Keratinocyte (primary cell): Measurements from ENCODE around the gene H2AZ2. TPM values are rescaled to one million over a fixed set of nuclear protein-coding genes. Genes with fewer than 3 reads are reported as not detected.

ENCODE experiments used
- DNase-seq: peaks from one replicate; pipeline ENCODE4 v3.0.0-alpha.2; 2011; ENCODE audit warnings: low read depth, missing footprints, low spot score
- FAIRE-seq: peaks from 2 replicates; lab custom pipeline; 2011; peaks lifted over from hg19 to GRCh38; lab: Jason Lieb, UNC
- H2AFZ ChIP-seq: 2 replicates; pipeline ENCODE4 v1.6.0; 2012; ENCODE audit warnings: low read length, control low read depth, inconsistent platforms; ENCODE audit not compliant: control insufficient read depth
- H3K27ac ChIP-seq: 2 replicates; pipeline ENCODE4 v1.5.1; 2011; ENCODE audit warnings: low read length; ENCODE audit not compliant: control insufficient read depth, insufficient read depth
- H3K27me3 ChIP-seq: 3 replicates; pipeline ENCODE4 v1.6.0; 2011; ENCODE audit warnings: low read length; ENCODE audit not compliant: control insufficient read depth, insufficient read depth; ENCODE audit errors: extremely low read depth
- H3K36me3 ChIP-seq, 2 experiments: 2 replicates in 1 of 2; 3 replicates in 1 of 2; pipeline ENCODE4 v1.5.1; 2011; ENCODE audit warnings: low read length in 2 of 2, mild to moderate bottlenecking in 1 of 2; ENCODE audit not compliant: control insufficient read depth in 2 of 2, insufficient read depth in 2 of 2; ENCODE audit errors: extremely low read depth in 1 of 2
- H3K4me1 ChIP-seq: 3 replicates; pipeline ENCODE4 v1.5.1; 2011; ENCODE audit warnings: low read length; ENCODE audit not compliant: control insufficient read depth, insufficient read depth; ENCODE audit errors: extremely low read depth
- H3K4me2 ChIP-seq: 3 replicates; pipeline ENCODE4 v1.6.0; 2011; ENCODE audit warnings: low read depth, low read length; ENCODE audit not compliant: control insufficient read depth, insufficient read depth; ENCODE audit errors: extremely low read depth
- H3K4me3 ChIP-seq, 3 experiments: fragments of 200-600 bp in 1 of 3; sonication (generic) in 1 of 3; 2 replicates in 2 of 3; 3 replicates in 1 of 3; pipeline ENCODE4 v1.5.1; 2011 to 2016; ENCODE audit warnings: low read length in 3 of 3, mild to moderate bottlenecking in 3 of 3, control low read depth in 2 of 3, inconsistent platforms in 1 of 3, low read depth in 1 of 3, mixed read lengths in 1 of 3, mixed run types in 1 of 3, moderate library complexity in 1 of 3; ENCODE audit not compliant: control insufficient read depth in 2 of 3, insufficient read depth in 2 of 3; ENCODE audit errors: extremely low read depth in 1 of 3
- H3K79me2 ChIP-seq: 2 replicates; pipeline ENCODE4 v1.6.0; 2012; ENCODE audit warnings: low read length; ENCODE audit not compliant: control insufficient read depth, insufficient read depth
- H3K9ac ChIP-seq: 3 replicates; pipeline ENCODE4 v1.6.0; 2011; ENCODE audit warnings: low read length; ENCODE audit not compliant: control insufficient read depth, insufficient read depth; ENCODE audit errors: extremely low read depth
- H3K9me1 ChIP-seq: 3 replicates; pipeline ENCODE4 v1.6.0; 2011; ENCODE audit warnings: low read length; ENCODE audit not compliant: control insufficient read depth, insufficient read depth; ENCODE audit errors: extremely low read depth
- H3K9me3 ChIP-seq: 2 replicates; pipeline ENCODE4 v1.5.1; 2012; ENCODE audit warnings: low read depth, low read length; ENCODE audit not compliant: control insufficient read depth
- H4K20me1 ChIP-seq: 3 replicates; pipeline ENCODE4 v1.6.0; 2011; ENCODE audit warnings: low read length; ENCODE audit not compliant: control insufficient read depth, insufficient read depth; ENCODE audit errors: extremely low read depth
- CTCF ChIP-seq, 3 experiments: IDR thresholded peaks in 1 of 3; conservative IDR thresholded peaks in 1 of 3; optimal IDR thresholded peaks in 1 of 3; 2 replicates in 2 of 3; 3 replicates in 1 of 3; pipeline versions ENCODE3 to v1.5.1; 2011; ENCODE audit warnings: low read length in 3 of 3, mild to moderate bottlenecking in 3 of 3, moderate library complexity in 2 of 3, control low read depth in 1 of 3, inconsistent platforms in 1 of 3; ENCODE audit not compliant: insufficient read depth in 2 of 3; ENCODE audit errors: extremely low read depth in 1 of 3
- EZH2 ChIP-seq: IDR thresholded peaks from one replicate; pipeline ENCODE4 v1.6.1; 2012; ENCODE audit warnings: inconsistent platforms, mild to moderate bottlenecking, low read length, moderate library complexity
- dilution Hi-C: fragments of 300-500 bp; cut with MboI; formaldehyde crosslinking; loops from one replicate; pipeline ENCODE4 v1.7.0; 2020; ENCODE audit warnings: low sequenced_read_pairs; ENCODE audit not compliant: extremely low pct_ligation_motif_present
- polyA plus RNA-seq, 5 experiments: library from polyadenylated mRNA; depleted of rRNA in 3 of 5; stranded (reverse) in 3 of 5; stranded (forward) in 1 of 5; unstranded in 1 of 5; fragments of >200 nt; gene quantifications; 1 replicate in 1 of 5; 2 replicates in 3 of 5; 3 replicates in 1 of 5; pipeline versions ENCODE4 v1.2.1 to v1.2.3, GENCODE V29; 2011 to 2012; ENCODE audit warnings: missing spikeins in 2 of 5, low read depth in 1 of 5, low replicate concordance in 1 of 5

H2AZ2 gene
- polyA plus RNA-seq, 1 donor (not counting 4 experiments of a cell fraction or from before 2014, with no cell fraction given), result 131 TPM

DNA sequence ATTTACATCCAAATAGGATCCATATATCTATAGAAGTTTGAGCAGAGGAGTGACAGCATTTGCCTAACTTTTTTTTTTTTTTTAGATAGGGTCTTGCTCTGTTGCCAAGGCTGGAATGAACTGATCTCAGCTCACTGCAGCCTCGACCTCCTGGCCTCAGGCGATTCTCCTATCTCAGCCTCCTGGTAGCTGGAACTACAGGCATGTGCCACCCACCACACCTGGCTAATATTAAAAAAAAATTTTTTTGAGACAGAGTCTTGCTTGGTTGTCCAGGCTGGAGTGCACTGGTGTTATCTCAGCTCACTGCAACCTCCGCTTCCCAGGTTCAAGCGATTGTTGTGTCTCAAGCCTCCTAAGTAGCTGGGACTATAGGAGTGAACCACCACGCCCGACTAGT is 36.3 kb downstream of the H2AZ2 start:
- Histone ChIP-seq H4K20me1 (no peaks in the 10 kb centered on the region), H3K4me1 (peaks cover 3% of the 10 kb centered on the region), H3K27me3 (no peaks in the 10 kb centered on the region), H3K4me3 (no peak overlapping the region), H3K9ac (no peak overlapping the region), H3K36me3 (no peaks in the 10 kb centered on the region), H3K4me2 (no peak overlapping the region), H3K9me1 (no peaks in the 10 kb centered on the region), H3K27ac (no peak overlapping the region), H2AFZ (no peak overlapping the region), H3K9me3 (no peaks in the 10 kb centered on the region), H3K79me2 (no peaks in the 10 kb centered on the region)
- no peak for TF ChIP-seq EZH2
- TF ChIP-seq CTCF (optimal IDR thresholded peaks at IDR 0.05 in 1 of 3, IDR thresholded peaks at IDR 0.05 in 1 of 3, conservative IDR thresholded peaks at IDR 0.05 in 1 of 3; ENCODE audit: extremely low read depth in 1 of 3, insufficient read depth in 2 of 3, low read length in 3 of 3), result no peak
- FAIRE-seq (no peak), DNase-seq (no peak)
- dilution Hi-C loops, result no loop called here

DNA sequence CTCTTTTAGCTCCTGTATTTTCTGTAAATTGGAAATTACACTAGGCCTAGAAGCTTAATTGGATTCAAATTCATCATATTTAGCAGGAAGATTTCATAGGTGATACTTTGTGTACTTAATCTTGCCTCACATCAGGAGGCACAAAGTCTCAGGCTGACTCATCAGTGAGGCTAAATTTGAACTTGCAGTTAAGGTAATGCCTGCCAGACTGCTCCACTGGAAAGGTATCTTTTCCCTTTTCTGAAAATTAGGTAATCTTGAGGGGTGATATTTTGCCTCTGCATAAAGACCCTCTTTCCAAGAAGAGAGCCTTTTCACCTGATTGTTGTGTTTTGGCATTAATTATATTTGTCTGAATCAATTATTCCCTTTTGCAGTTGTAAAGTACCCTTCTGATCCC is 36.8 kb downstream of the H2AZ2 start:
- TF ChIP-seq CTCF (optimal IDR thresholded peaks at IDR 0.05 in 1 of 3, IDR thresholded peaks at IDR 0.05 in 1 of 3, conservative IDR thresholded peaks at IDR 0.05 in 1 of 3; ENCODE audit: extremely low read depth in 1 of 3, insufficient read depth in 2 of 3, low read length in 3 of 3), result no peak
- TF ChIP-seq EZH2, result no peak
- Histone ChIP-seq H3K27ac (no peak overlapping the region), H3K4me2 (no peak overlapping the region), H3K4me1 (peaks cover 3% of the 10 kb centered on the region), H4K20me1 (no peaks in the 10 kb centered on the region), H3K4me3 (no peak overlapping the region), H2AFZ (no peak overlapping the region), H3K9ac (no peak overlapping the region), H3K27me3 (no peaks in the 10 kb centered on the region), H3K9me1 (no peaks in the 10 kb centered on the region), H3K36me3 (no peaks in the 10 kb centered on the region), H3K9me3 (no peaks in the 10 kb centered on the region), H3K79me2 (no peaks in the 10 kb centered on the region)
- DNase-seq, result no peak
- dilution Hi-C loops, result no loop called here
- FAIRE-seq, result peak; percentile 76
